ENCODE measurements around the gene METAP1D. TPM values are rescaled to one million over a fixed set of nuclear protein-coding genes. Genes with fewer than 3 reads are reported as not detected.
A peak's percentile ranks its signal among the peaks of the same experiment; 100 is the strongest.

Gene METAP1D
- total RNA-seq, 1 experiment from 2014 or later = 12.7 TPM

- Histone ChIP-seq H3K9me3 (ENCODE audit: low read depth, low read length, poor library complexity, severe bottlenecking) (no peaks in the 10 kb centered on the region), H3K36me3 (ENCODE audit: insufficient read depth, low read length, poor library complexity, severe bottlenecking) (no peaks in the 10 kb centered on the region), H3K4me1 (ENCODE audit: insufficient read depth, low read length, poor library complexity, severe bottlenecking) (peaks cover 39% of the 10 kb centered on the region), H3K27ac (ENCODE audit: low read depth, low read length, poor library complexity, severe bottlenecking) (peak overlapping the region; percentile 74), H3K4me3 (ENCODE audit: low read depth, low read length, poor library complexity, severe bottlenecking) (peak overlapping the region; percentile 5), H3K27me3 (replicated peaks; ENCODE audit: insufficient read depth, low read depth, low read length, poor library complexity) (no peaks in the 10 kb centered on the region)
- ChIA-PET CTCF (interaction anchor here (0.9 kb wide), 1 partner anchor 57 kb away, joined by 5 read pairs; no protein-coding TSS in a partner anchor), POLR2A (ENCODE audit: low non-redundant PET) (interaction anchor here (0.6 to 1.0 kb wide), 2 partner anchors 15 to 58 kb away, joined by 4 read pairs; no protein-coding TSS in a partner anchor)
- TF ChIP-seq EZH2 (IDR thresholded peaks at IDR 0.05; ENCODE audit: borderline replicate concordance, low read depth, low read length, poor library complexity, severe bottlenecking) (no peak), CTCF (conservative IDR thresholded peaks at IDR 0.05; ENCODE audit: low read depth, low read length) (no peak)
- BruUV-seq (replicated peaks) = no TSS peak
- intact Hi-C loops (cut with micrococcal nuclease; ENCODE audit: unreplicated experiment) = loop anchor here (5.0 kb wide), 1 partner anchor 54 kb away; no protein-coding TSS in a partner anchor
- peak; percentile 85 for DNase-seq (ENCODE audit: low spot score)
Observed at GRCh38 chr2:172038604-172039003, 38.9 kb downstream of the METAP1D start.

DNA sequence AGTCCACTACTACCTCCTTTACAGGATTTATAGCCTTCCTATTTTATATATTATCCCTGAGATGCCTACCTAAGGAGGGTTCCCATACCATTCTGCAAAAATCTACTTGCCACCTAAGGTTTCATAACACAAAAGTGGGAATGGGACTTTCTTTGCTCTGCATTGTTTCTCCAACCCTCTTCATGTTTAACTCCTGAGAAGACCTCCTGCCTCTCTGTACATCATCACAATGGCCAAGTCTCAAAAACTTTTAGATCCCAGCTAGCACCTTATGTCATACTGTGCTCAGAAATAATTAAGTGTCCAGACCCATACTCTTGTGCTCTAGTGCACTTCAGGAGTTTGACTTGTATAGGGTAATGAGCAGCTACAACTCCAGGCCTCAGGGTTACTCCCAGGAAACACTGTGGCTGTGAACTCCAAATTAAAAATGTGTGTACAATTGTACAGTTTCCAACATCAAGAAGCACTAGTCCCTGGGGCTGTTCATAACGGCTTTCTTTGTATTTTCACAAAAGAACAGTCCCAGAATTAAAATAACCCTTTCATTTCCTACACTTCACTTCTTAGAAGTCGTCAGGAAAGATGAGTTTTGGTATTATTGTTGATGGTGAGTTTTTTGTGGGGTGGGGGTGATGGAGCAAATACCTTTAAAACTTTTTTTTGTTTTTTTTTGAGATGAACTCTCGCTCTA lies 39.4 kb downstream of the METAP1D start:
- TF ChIP-seq CTCF (conservative IDR thresholded peaks at IDR 0.05; ENCODE audit: low read depth, low read length) (no peak), EZH2 (IDR thresholded peaks at IDR 0.05; ENCODE audit: borderline replicate concordance, low read depth, low read length, poor library complexity, severe bottlenecking) (no peak)
- Histone ChIP-seq H3K4me1 (ENCODE audit: insufficient read depth, low read length, poor library complexity, severe bottlenecking) (peaks cover 39% of the 10 kb centered on the region), H3K4me3 (ENCODE audit: low read depth, low read length, poor library complexity, severe bottlenecking) (no peak overlapping the region), H3K36me3 (ENCODE audit: insufficient read depth, low read length, poor library complexity, severe bottlenecking) (no peaks in the 10 kb centered on the region), H3K27me3 (replicated peaks; ENCODE audit: insufficient read depth, low read depth, low read length, poor library complexity) (no peaks in the 10 kb centered on the region), H3K27ac (ENCODE audit: low read depth, low read length, poor library complexity, severe bottlenecking) (peak overlapping the region; percentile 74), H3K9me3 (ENCODE audit: low read depth, low read length, poor library complexity, severe bottlenecking) (no peaks in the 10 kb centered on the region)
- CTCF ChIA-PET = no interaction called here
- BruUV-seq (replicated peaks) = no TSS peak
- intact Hi-C loops (cut with micrococcal nuclease; ENCODE audit: unreplicated experiment) = loop anchor here (5.0 kb wide), 1 partner anchor 53 kb away; no protein-coding TSS in a partner anchor
- peak; percentile 48 for DNase-seq (ENCODE audit: low spot score)
- POLR2A ChIA-PET (ENCODE audit: low non-redundant PET) = interaction anchor here (0.6 to 1.0 kb wide), 2 partner anchors 15 to 58 kb away, joined by 4 read pairs; no protein-coding TSS in a partner anchor

DNA sequence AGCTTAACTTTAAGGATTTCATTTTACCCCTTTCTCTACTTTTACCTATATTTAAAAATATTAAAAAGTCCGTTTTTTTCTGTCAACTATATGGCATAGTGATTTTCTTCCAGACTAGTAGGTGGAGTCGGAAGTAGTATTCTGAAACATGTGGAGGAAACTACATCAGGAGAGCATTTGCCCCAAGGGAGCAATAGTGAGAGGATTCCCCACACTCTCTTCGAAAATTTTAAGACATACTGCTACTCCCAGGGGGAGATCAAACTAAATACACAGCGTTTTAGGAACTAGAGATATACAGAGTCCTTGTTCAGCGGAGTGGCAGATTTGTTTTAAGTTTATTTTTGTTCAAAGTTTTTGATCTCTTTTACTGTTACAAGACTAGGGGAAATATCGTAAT lies 40.6 kb downstream of the METAP1D start:
- no peaks in the 10 kb centered on the region for H3K36me3 ChIP-seq (ENCODE audit: insufficient read depth, low read length, poor library complexity, severe bottlenecking)
- BruUV-seq (replicated peaks) = no TSS peak
- ChIA-PET POLR2A (ENCODE audit: low non-redundant PET) (no interaction called here), CTCF (no interaction called here)
- no peaks in the 10 kb centered on the region for H3K27me3 ChIP-seq (replicated peaks; ENCODE audit: insufficient read depth, low read depth, low read length, poor library complexity)
- peak; percentile 93 for DNase-seq (ENCODE audit: low spot score)
- no peak overlapping the region for H3K4me3 ChIP-seq (ENCODE audit: low read depth, low read length, poor library complexity, severe bottlenecking)
- TF ChIP-seq CTCF (conservative IDR thresholded peaks at IDR 0.05; ENCODE audit: low read depth, low read length) = no peak
- TF ChIP-seq EZH2 (IDR thresholded peaks at IDR 0.05; ENCODE audit: borderline replicate concordance, low read depth, low read length, poor library complexity, severe bottlenecking) = no peak
- intact Hi-C loops (cut with micrococcal nuclease; ENCODE audit: unreplicated experiment) = no loop called here
- H3K4me1 ChIP-seq (ENCODE audit: insufficient read depth, low read length, poor library complexity, severe bottlenecking) = peaks cover 39% of the 10 kb centered on the region
- peak overlapping the region; percentile 74 for H3K27ac ChIP-seq (ENCODE audit: low read depth, low read length, poor library complexity, severe bottlenecking)
- no peaks in the 10 kb centered on the region for H3K9me3 ChIP-seq (ENCODE audit: low read depth, low read length, poor library complexity, severe bottlenecking)
